SK-N-SH treated with all-trans-retinoic acid at 6 μM for 48 hours (cell line): ENCODE results near the gene NUP155.
A peak's percentile ranks its signal among the peaks of the same experiment; 100 is the strongest.
"Not testable (repeated sequence)": the region's sequence is repeated elsewhere in the genome, so short reads cannot be mapped to it uniquely, and the experiment has no call there.

Experiments used
- ATAC-seq: fragments of 200-7000 bp; cut with Tn5 transposase; 3 replicates; pipeline ENCODE4 v1.9.1; 2020; ENCODE audit warnings: mild to moderate bottlenecking, moderate library complexity
- ARNTL ChIP-seq: fragments of 450-650 bp; formaldehyde crosslinking; IDR thresholded peaks from 2 replicates; pipeline ENCODE4 v1.5.0; 2020; ENCODE audit warnings: low read depth, mild to moderate bottlenecking, moderate library complexity, borderline replicate concordance
- BACH2 ChIP-seq: fragments of 250-450 bp; sonication (Bioruptor Pico); IDR thresholded peaks from 2 replicates; pipeline ENCODE4 v1.9.0; 2021; ENCODE audit warnings: mild to moderate bottlenecking, borderline replicate concordance
- CREB5 ChIP-seq: fragments of 250-450 bp; sonication (Bioruptor Pico); IDR thresholded peaks from 2 replicates; pipeline ENCODE4 v1.5.1; 2020; ENCODE audit warnings: low read depth, mild to moderate bottlenecking, moderate library complexity
- CSDC2 ChIP-seq: fragments of 250-450 bp; sonication (Bioruptor Pico); IDR thresholded peaks from 2 replicates; pipeline ENCODE4 v1.5.0; 2020; ENCODE audit warnings: mild to moderate bottlenecking, moderate library complexity
- CSRNP3 ChIP-seq: fragments of 250-450 bp; sonication (Bioruptor Pico); IDR thresholded peaks from 2 replicates; pipeline ENCODE4 v1.5.1; 2021; ENCODE audit warnings: mild to moderate bottlenecking, moderate library complexity
- ESRRG ChIP-seq: fragments of 250-450 bp; sonication (Bioruptor Pico); IDR thresholded peaks from 2 replicates; pipeline ENCODE4 v1.6.1; 2021; ENCODE audit warnings: mild to moderate bottlenecking
- GLIS3 ChIP-seq: fragments of 250-450 bp; sonication (Bioruptor Pico); IDR thresholded peaks from 2 replicates; pipeline ENCODE4 v1.5.0; 2020; ENCODE audit warnings: mild to moderate bottlenecking, moderate library complexity
- ISL1 ChIP-seq: fragments of 250-450 bp; sonication (Bioruptor Pico); IDR thresholded peaks from 2 replicates; pipeline ENCODE4 v2.1.2; 2022; ENCODE audit warnings: mild to moderate bottlenecking, moderate library complexity
- OSR1 ChIP-seq: fragments of 250-450 bp; sonication (Bioruptor Pico); IDR thresholded peaks from 2 replicates; pipeline ENCODE4 v1.8.0; 2022; ENCODE audit warnings: moderate library complexity, mild to moderate bottlenecking, inconsistent platforms
- PATZ1 ChIP-seq: fragments of 250-450 bp; sonication (Bioruptor Pico); IDR thresholded peaks from 2 replicates; pipeline ENCODE4 v1.8.0; 2020; ENCODE audit warnings: mild to moderate bottlenecking, moderate library complexity, borderline replicate concordance
- POU6F1 ChIP-seq: fragments of 250-450 bp; sonication (Bioruptor Pico); IDR thresholded peaks from 2 replicates; pipeline ENCODE4 v1.8.0; 2021; ENCODE audit warnings: low read depth, mild to moderate bottlenecking, moderate library complexity, borderline replicate concordance
- RARB ChIP-seq: fragments of 250-450 bp; sonication (Bioruptor Pico); IDR thresholded peaks from 2 replicates; pipeline ENCODE4 v1.8.0; 2021; ENCODE audit warnings: mild to moderate bottlenecking, moderate library complexity
- SNAI2 ChIP-seq: fragments of 250-450 bp; sonication (Bioruptor Pico); IDR thresholded peaks from 2 replicates; pipeline ENCODE4 v1.5.0; 2020; ENCODE audit warnings: mild to moderate bottlenecking, moderate library complexity
- TOX ChIP-seq: fragments of 250-450 bp; sonication (Bioruptor Pico); IDR thresholded peaks from 2 replicates; pipeline ENCODE4 v1.8.0; 2021; ENCODE audit warnings: mild to moderate bottlenecking, moderate library complexity, borderline replicate concordance
- TSHZ2 ChIP-seq: fragments of 250-450 bp; sonication (Bioruptor Pico); IDR thresholded peaks from 2 replicates; pipeline ENCODE4 v1.5.0; 2020; ENCODE audit warnings: mild to moderate bottlenecking, moderate library complexity
- ZC3H10 ChIP-seq: fragments of 250-450 bp; sonication (Bioruptor Pico); IDR thresholded peaks from 2 replicates; pipeline ENCODE4 v1.5.1; 2021; ENCODE audit warnings: mild to moderate bottlenecking, moderate library complexity
- ZFP3 ChIP-seq: fragments of 250-450 bp; sonication (Bioruptor Pico); IDR thresholded peaks from 2 replicates; pipeline ENCODE4 v1.5.0; 2020; ENCODE audit warnings: mild to moderate bottlenecking, moderate library complexity
- ZFP30 ChIP-seq: fragments of 450-650 bp; formaldehyde crosslinking; IDR thresholded peaks from 2 replicates; pipeline ENCODE4 v1.5.0; 2022; ENCODE audit warnings: mild to moderate bottlenecking, moderate library complexity
- ZNF565 ChIP-seq: fragments of 450-650 bp; formaldehyde crosslinking; conservative IDR thresholded peaks from 2 replicates; pipeline ENCODE4 v1.5.0; 2020; ENCODE audit warnings: low read depth, mild to moderate bottlenecking, moderate library complexity
- ZNF70 ChIP-seq: fragments of 450-650 bp; formaldehyde crosslinking; IDR thresholded peaks from 2 replicates; pipeline ENCODE4 v1.5.0; 2020; ENCODE audit warnings: mild to moderate bottlenecking, moderate library complexity
- ZNF8 ChIP-seq: fragments of 450-650 bp; formaldehyde crosslinking; IDR thresholded peaks from 2 replicates; pipeline ENCODE4 v1.5.0; 2020; ENCODE audit warnings: mild to moderate bottlenecking, moderate library complexity

NUP155 gene

GRCh38 chr5:37391591-37391990 lies 20.7 kb upstream of the NUP155 start:
- TF ChIP-seq TSHZ2 (CRISPR knock-in tag) (no peak), TOX (CRISPR knock-in tag) (no peak), CSDC2 (CRISPR knock-in tag) (no peak), RARB (CRISPR knock-in tag) (no peak), GLIS3 (CRISPR knock-in tag) (no peak), ESRRG (CRISPR knock-in tag) (no peak), BACH2 (CRISPR knock-in tag) (no peak), OSR1 (CRISPR knock-in tag) (no peak), ZFP3 (no peak), ZFP30 (CRISPR knock-in tag) (no peak), SNAI2 (CRISPR knock-in tag) (no peak), ZNF565 (CRISPR knock-in tag) (no peak), ZNF70 (CRISPR knock-in tag) (no peak), CREB5 (CRISPR knock-in tag) (no peak), ARNTL (CRISPR knock-in tag) (no peak), ZC3H10 (CRISPR knock-in tag) (no peak), ZNF8 (CRISPR knock-in tag) (no peak), PATZ1 (CRISPR knock-in tag) (no peak), POU6F1 (no peak)
- ATAC-seq: no peak

- ATAC-seq: peak; percentile 100
Observed at GRCh38 chr5:37379100-37379628, 8.3 kb upstream of the NUP155 start, which contains the start of gene WDR70. TSS of gene WDR70 (plus strand) at chr5:37379318. CDS start at chr5:37379368, 50 bp downstream.

GRCh38 chr5:37378066-37378465 lies 7.2 kb upstream of the NUP155 start:
- ATAC-seq: not testable (repeated sequence)

- no peak for ATAC-seq
- TF ChIP-seq ZFP30 (CRISPR knock-in tag): no peak
- no peak for TF ChIP-seq CSRNP3
- TF ChIP-seq ISL1 (CRISPR knock-in tag): no peak
- no peak for TF ChIP-seq CSDC2 (CRISPR knock-in tag)
- no peak for TF ChIP-seq TOX (CRISPR knock-in tag)
- no peak for TF ChIP-seq BACH2 (CRISPR knock-in tag)
Observed at GRCh38 chr5:37375091-37375490, 4.2 kb upstream of the NUP155 start.
